Peyer's patch (tissue), 4 donors: ENCODE results near the gene GSTA3. TPM values are rescaled to one million over a fixed set of nuclear protein-coding genes. Genes with fewer than 3 reads are reported as not detected.
A peak's percentile ranks its signal among the peaks of the same experiment; 100 is the strongest.

Source experiments
- DNase-seq, 3 donors: peaks; one replicate each; pipeline ENCODE4 v3.0.0-alpha.2; 2017 to 2019
- H3K27ac ChIP-seq, 4 donors: fragments of 200-600 bp; sonication (generic); one replicate each; pipeline ENCODE4 v1.5.1; 2016 to 2019
- H3K27me3 ChIP-seq, 2 donors: fragments of 200-600 bp; sonication (generic); one replicate each; pipeline ENCODE4 v1.5.1; 2019
- H3K36me3 ChIP-seq, 3 donors: fragments of 200-600 bp; sonication (generic); one replicate each; pipeline ENCODE4 v1.5.1; 2016 to 2019
- H3K4me1 ChIP-seq, 4 donors: fragments of 200-600 bp; sonication (generic); one replicate each; pipeline ENCODE4 v1.5.1; 2016 to 2019
- H3K4me3 ChIP-seq, 4 donors: fragments of 200-600 bp; sonication (generic); 1 replicate in 3 of 4; 2 replicates in 1 of 4; pipeline ENCODE4 v1.5.1; 2016 to 2019; ENCODE audit warnings: mild to moderate bottlenecking in 1 of 4
- H3K9me3 ChIP-seq, 4 donors: fragments of 200-600 bp; sonication (generic); one replicate each; pipeline ENCODE4 v1.5.1; 2016 to 2019; ENCODE audit warnings: mild to moderate bottlenecking in 1 of 4
- POLR2A ChIP-seq, 2 donors: fragments of 450-650 bp; IDR thresholded peaks; one replicate each; pipeline ENCODE4 v1.5.1; 2017; ENCODE audit warnings: antibody characterized with exemption in 2 of 2, mild to moderate bottlenecking in 2 of 2, moderate library complexity in 2 of 2
- total RNA-seq, 4 donors: library from RNA; depleted of rRNA; stranded (reverse); fragments of >200 nt; gene quantifications; one replicate each; pipeline ENCODE4 v1.1.0, GENCODE V29; 2016
- TF ChIP-seq, protein P1 (sequence below), 6 experiments: fragments of 450-650 bp in 4 of 6; fragments of 200-600 bp in 2 of 6; sonication (generic) in 1 of 6; IDR thresholded peaks; one replicate each; pipeline ENCODE4 v1.5.1; 2017 to 2019; ENCODE audit warnings: antibody characterized with exemption in 6 of 6, mild to moderate bottlenecking in 3 of 6, moderate library complexity in 1 of 6

GSTA3 gene
- total RNA-seq, 4 donors from 2014 or later = not detected

DNA sequence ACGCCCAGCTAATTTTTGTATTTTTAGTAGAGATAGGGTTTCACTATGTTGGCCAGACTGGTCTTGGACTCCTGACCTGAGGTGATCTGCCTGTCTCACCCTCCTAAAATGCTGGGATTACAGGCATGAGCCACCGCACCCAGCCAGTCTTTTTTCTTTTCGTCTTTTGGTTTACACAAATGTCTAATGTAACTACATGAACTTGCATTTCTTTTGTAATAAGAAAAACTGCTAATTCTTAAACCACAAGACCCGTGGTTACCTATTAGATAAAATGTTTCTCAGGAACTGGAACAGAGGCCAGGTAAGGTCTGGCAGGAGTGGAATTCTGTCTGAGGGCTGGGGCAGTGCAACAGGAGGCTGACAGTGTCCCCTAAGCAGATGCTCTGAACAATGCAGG, 32.7 kb upstream of the GSTA3 start:
- Histone ChIP-seq H3K27me3 (no peaks in the 10 kb centered on the region), H3K36me3 (no peaks in the 10 kb centered on the region), H3K9me3 (no peaks in the 10 kb centered on the region), H3K27ac (no peak overlapping the region), H3K4me3 (no peak overlapping the region), H3K4me1 (no peaks in the 10 kb centered on the region)
- DNase-seq = no peak
- TF ChIP-seq, protein P1, sequence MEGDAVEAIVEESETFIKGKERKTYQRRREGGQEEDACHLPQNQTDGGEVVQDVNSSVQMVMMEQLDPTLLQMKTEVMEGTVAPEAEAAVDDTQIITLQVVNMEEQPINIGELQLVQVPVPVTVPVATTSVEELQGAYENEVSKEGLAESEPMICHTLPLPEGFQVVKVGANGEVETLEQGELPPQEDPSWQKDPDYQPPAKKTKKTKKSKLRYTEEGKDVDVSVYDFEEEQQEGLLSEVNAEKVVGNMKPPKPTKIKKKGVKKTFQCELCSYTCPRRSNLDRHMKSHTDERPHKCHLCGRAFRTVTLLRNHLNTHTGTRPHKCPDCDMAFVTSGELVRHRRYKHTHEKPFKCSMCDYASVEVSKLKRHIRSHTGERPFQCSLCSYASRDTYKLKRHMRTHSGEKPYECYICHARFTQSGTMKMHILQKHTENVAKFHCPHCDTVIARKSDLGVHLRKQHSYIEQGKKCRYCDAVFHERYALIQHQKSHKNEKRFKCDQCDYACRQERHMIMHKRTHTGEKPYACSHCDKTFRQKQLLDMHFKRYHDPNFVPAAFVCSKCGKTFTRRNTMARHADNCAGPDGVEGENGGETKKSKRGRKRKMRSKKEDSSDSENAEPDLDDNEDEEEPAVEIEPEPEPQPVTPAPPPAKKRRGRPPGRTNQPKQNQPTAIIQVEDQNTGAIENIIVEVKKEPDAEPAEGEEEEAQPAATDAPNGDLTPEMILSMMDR (IDR thresholded peaks at IDR 0.05) = no peak
- TF ChIP-seq POLR2A (IDR thresholded peaks at IDR 0.05) = no peak

DNA sequence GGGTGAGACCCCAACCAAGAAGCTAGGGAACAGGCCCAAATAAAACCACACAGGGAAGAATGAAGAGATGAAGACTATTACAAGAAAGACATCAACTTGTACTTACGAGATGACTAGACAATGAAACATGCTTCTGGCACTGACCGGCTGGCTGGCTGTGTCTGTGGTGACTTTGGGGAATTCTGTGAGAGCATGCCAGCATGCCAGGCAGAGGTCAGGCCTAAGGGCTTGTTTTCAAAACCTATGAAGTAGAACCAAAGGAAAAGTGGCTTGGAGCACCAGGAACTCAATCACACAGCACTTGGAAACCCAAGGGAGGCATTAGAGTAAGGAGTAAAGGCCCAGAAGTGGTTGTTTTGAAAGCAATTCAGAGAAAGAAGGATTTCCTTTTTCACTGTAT, 28.4 kb upstream of the GSTA3 start:
- H3K9me3 ChIP-seq = no peaks in the 10 kb centered on the region
- TF ChIP-seq POLR2A (IDR thresholded peaks at IDR 0.05) = no peak
- no peaks in the 10 kb centered on the region for H3K36me3 ChIP-seq
- H3K4me1 ChIP-seq = no peaks in the 10 kb centered on the region
- no peaks in the 10 kb centered on the region for H3K27me3 ChIP-seq
- no peak overlapping the region for H3K27ac ChIP-seq
- no peak overlapping the region for H3K4me3 ChIP-seq
- no peak for DNase-seq

DNA sequence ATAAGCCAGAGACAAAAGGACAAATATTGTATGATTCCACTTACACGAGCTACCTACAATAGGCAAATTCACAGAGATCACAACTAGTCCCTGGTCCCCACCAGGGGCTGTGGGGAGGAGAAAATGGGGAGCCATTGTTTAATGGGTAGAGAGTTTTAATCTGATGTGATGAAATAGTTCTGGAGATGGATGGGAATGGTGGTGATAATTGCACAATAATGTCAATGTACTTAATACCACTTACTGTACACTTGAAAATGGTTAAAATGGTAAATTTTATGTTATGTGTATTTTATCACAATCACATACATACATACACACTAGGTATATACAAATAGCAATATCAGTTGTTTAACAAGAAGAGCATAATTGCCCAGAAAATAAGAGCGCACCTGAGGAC, 24.3 kb upstream of the GSTA3 start:
- TF ChIP-seq, protein P1 (IDR thresholded peaks at IDR 0.05) = no peak
- no peak for TF ChIP-seq POLR2A (IDR thresholded peaks at IDR 0.05)
- Histone ChIP-seq H3K4me1 (peaks cover 0 to 5% (median 0%) of the 10 kb centered on the region in 4 donors), H3K36me3 (no peaks in the 10 kb centered on the region), H3K4me3 (no peak overlapping the region), H3K27ac (no peak overlapping the region), H3K27me3 (no peaks in the 10 kb centered on the region), H3K9me3 (no peaks in the 10 kb centered on the region)
- DNase-seq = no peak

DNA sequence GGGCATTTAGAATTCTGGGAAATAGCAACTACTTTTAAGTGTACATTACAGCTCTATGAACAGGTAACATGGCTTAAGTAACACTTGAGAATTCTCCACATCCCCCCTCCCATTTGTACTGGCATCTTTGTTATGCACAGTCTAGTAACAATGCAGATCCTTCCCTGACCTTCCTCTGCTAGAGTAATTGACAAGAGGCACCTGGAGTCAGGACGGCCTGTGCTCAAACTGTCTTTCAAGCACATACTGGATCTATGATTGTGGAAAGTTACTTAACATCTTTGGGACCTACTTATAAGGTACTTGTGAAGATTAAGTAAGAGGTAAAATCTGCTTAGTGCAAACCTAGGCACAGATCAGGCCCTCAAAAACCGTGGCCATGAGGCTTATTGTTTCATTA, 21.9 kb upstream of the GSTA3 start:
- H3K27ac ChIP-seq = no peak overlapping the region
- no peaks in the 10 kb centered on the region for H3K36me3 ChIP-seq
- no peaks in the 10 kb centered on the region for H3K9me3 ChIP-seq
- no peaks in the 10 kb centered on the region for H3K27me3 ChIP-seq
- peaks cover 0 to 5% (median 0%) of the 10 kb centered on the region in 4 donors for H3K4me1 ChIP-seq
- no peak for DNase-seq
- TF ChIP-seq, protein P1 (IDR thresholded peaks at IDR 0.05) = no peak
- TF ChIP-seq POLR2A (IDR thresholded peaks at IDR 0.05) = no peak
- no peak overlapping the region for H3K4me3 ChIP-seq

DNA sequence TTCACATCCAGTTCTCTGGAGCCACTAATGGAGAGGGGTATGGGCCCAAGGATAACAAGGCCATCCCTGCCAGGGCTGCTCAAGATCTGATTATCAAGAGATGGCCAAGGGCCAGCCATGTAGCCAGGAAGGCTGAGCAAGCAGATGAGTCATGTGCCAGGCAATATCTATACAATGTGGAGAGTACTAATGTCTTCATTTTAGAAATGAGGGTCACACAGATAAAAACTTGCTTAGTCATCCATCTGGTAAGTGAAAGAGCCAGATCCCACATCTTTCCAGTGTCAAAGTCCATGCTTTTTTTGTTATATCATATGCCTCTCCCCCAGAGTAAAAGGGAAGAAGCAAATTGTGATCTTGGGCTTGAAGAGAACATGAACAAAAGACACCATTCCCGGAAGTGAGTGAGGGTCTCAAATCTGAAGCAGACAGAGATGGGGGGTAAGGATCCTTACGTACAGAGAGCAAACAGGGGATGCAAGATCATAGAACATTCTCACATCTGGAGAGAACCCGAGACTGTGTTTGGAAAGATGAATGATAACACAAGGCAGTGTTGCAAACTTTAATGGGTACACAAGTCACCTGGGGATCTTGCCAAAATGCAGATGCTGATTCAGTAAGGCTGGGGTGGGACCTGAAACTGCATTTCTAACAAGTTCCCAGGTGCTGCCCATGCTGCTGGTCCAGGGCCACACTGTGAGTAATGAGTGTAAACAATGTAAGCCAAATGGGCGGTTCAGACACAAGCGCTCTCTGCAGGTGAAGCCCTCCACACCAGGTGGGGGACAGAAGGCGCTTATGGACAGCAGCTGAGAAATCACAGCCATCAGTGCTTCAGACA, 20.0 kb upstream of the GSTA3 start:
- H3K27me3 ChIP-seq = no peaks in the 10 kb centered on the region
- no peak overlapping the region for H3K27ac ChIP-seq
- peaks cover 0 to 5% (median 0%) of the 10 kb centered on the region in 4 donors for H3K4me1 ChIP-seq
- no peaks in the 10 kb centered on the region for H3K9me3 ChIP-seq
- peak in 2 of 3 donors; percentile 52 to 77 for DNase-seq
- no peak for TF ChIP-seq POLR2A (IDR thresholded peaks at IDR 0.05)
- TF ChIP-seq, protein P1 (IDR thresholded peaks at IDR 0.05) = no peak
- H3K36me3 ChIP-seq = no peaks in the 10 kb centered on the region
- H3K4me3 ChIP-seq = no peak overlapping the region

DNA sequence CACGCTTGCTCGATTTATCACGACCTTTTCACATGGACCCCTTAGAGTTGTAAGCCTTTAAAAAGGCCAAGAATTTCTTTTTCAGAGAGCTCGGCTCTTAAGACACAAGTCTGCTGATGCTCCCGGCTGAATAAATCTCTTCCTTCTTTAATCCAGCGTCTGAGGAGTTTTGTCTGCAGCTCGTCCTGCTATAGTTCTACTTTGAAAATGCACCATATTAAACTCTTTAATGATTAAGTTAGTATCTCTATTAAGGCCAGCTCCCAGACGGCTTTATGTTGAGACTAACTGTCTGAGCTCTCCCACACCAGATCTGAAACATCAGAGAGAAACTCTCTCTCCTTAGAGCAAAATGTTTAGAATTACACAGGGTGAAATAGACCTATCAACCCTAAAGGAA, 18.0 kb upstream of the GSTA3 start:
- Histone ChIP-seq H3K9me3 (no peaks in the 10 kb centered on the region), H3K36me3 (no peaks in the 10 kb centered on the region), H3K27me3 (no peaks in the 10 kb centered on the region), H3K27ac (no peak overlapping the region), H3K4me1 (peaks cover 0 to 5% (median 0%) of the 10 kb centered on the region in 4 donors), H3K4me3 (no peak overlapping the region)
- no peak for TF ChIP-seq POLR2A (IDR thresholded peaks at IDR 0.05)
- TF ChIP-seq, protein P1 (IDR thresholded peaks at IDR 0.05) = no peak
- no peak for DNase-seq
